OCI-LY7 (cell line): Measurements from ENCODE around the gene SMIM26.

ENCODE experiments used
- CTCF ChIP-seq: fragments of 200-600 bp; sonication (generic); conservative IDR thresholded peaks from 2 replicates; pipeline ENCODE4 v1.5.1; 2014; ENCODE audit warnings: mild to moderate bottlenecking, antibody characterized with exemption, low read length, moderate library complexity, mixed read lengths
- EZH2phosphoT487 ChIP-seq: fragments of 200-600 bp; sonication (generic); IDR thresholded peaks from 2 replicates; pipeline ENCODE4 v1.6.1; 2018; ENCODE audit warnings: low read depth, borderline replicate concordance, mild to moderate bottlenecking, mixed run types, antibody characterized with exemption, low read length, moderate library complexity, mixed read lengths

- no peak for TF ChIP-seq CTCF
- no peak for TF ChIP-seq EZH2phosphoT487
These were observed 24.0 kb upstream of the SMIM26 start for GRCh38 chr20:18543216-18543615.
